ENCODE measurements around the gene CRB3. TPM values are rescaled to one million over a fixed set of nuclear protein-coding genes. Genes with fewer than 3 reads are reported as not detected.

Gene CRB3
- total and polyA plus RNA-seq, 2 donors (not counting 3 experiments of a cell fraction or from before 2014, with no cell fraction given) = not detected

DNA sequence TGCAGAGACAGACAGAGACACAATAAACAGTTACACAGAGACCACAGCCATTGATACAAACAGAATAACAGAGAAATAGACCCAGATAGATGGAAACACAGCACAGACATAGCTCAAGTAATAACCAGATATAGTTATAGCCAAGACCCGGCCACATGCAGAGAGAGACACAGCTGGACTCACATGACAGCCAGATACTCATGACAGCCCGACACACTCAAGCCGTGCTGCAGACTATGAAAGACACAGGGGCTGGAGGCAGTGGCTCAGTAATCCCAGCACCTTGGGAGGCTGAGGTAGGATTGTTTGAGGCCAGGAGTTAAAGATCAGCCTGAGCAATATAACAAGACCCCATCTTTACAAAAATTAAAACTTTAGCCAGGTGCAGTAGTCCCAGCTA, 19.2 kb downstream of the CRB3 start:
- ChIA-PET CTCF (interaction anchor here (0.7 to 2.4 kb wide), 5 partner anchors 14 to 380 kb away, joined by 3 to 7 read pairs (median 3); no protein-coding TSS in a partner anchor), POLR2A (no interaction called here)
- Histone ChIP-seq H3K27me3 (ENCODE audit: control insufficient read depth in 2 of 2, insufficient read depth in 2 of 2, low read length in 2 of 2) (no peaks in the 10 kb centered on the region), H3K4me3 (replicated peaks in 1 of 3; ENCODE audit: insufficient read depth in 1 of 3, low read depth in 1 of 3, low read length in 3 of 3) (no peak overlapping the region), H3K4me1 (ENCODE audit: control insufficient read depth, extremely low read depth, insufficient read depth, low read length) (no peaks in the 10 kb centered on the region), H2AFZ (ENCODE audit: low read depth, low read length) (no peak overlapping the region), H3K36me3 (ENCODE audit: control insufficient read depth in 2 of 2, extremely low read depth in 1 of 2, insufficient read depth in 2 of 2, low read length in 2 of 2) (no peaks in the 10 kb centered on the region), H3K9me3 (replicated peaks; ENCODE audit: control insufficient read depth, insufficient read depth, low read length) (no peaks in the 10 kb centered on the region), H3K9ac (replicated peaks; ENCODE audit: extremely low read depth, insufficient read depth, low read length) (no peak overlapping the region), H4K20me1 (replicated peaks; ENCODE audit: control insufficient read depth, extremely low read depth, insufficient read depth, low read length) (no peaks in the 10 kb centered on the region), H3K27ac (ENCODE audit: insufficient read depth, low read depth, low read length) (no peak overlapping the region), H3K4me2 (ENCODE audit: insufficient read depth, low read length) (no peak overlapping the region), H3K79me2 (ENCODE audit: control insufficient read depth, insufficient read depth, low read length) (no peaks in the 10 kb centered on the region), H3K9me1 (replicated peaks; ENCODE audit: control insufficient read depth, extremely low read depth, insufficient read depth, low read length) (no peaks in the 10 kb centered on the region)
- DNase-seq (ENCODE audit: low read depth, low spot score) = no peak
- intact Hi-C loops (cut with micrococcal nuclease) (loop anchor here (2.0 kb wide), 1 partner anchor 380 kb away; no protein-coding TSS in a partner anchor), dilution Hi-C loops (cut with MboI; ENCODE audit: extremely low pct_ligation_motif_present, low sequenced_read_pairs) (no loop called here)
- no TSS peak for BruUV-seq (replicated peaks)
- no peak for FAIRE-seq
- TF ChIP-seq, protein P1, sequence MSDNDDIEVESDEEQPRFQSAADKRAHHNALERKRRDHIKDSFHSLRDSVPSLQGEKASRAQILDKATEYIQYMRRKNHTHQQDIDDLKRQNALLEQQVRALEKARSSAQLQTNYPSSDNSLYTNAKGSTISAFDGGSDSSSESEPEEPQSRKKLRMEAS (IDR thresholded peaks at IDR 0.05; ENCODE audit: insufficient read depth, insufficient read length) = no peak
- TF ChIP-seq POLR2A (IDR thresholded peaks at IDR 0.05; ENCODE audit: low read depth, low read length) (no peak), GATA2 (IDR thresholded peaks at IDR 0.05; ENCODE audit: insufficient read depth, insufficient read length, low read depth, low read length) (no peak), EZH2 (IDR thresholded peaks at IDR 0.05; ENCODE audit: borderline replicate concordance, low read depth, low read length, severe bottlenecking) (no peak), FOS (IDR thresholded peaks at IDR 0.05; ENCODE audit: borderline replicate concordance, insufficient read depth, low read length) (no peak), MYC (IDR thresholded peaks at IDR 0.05; ENCODE audit: low read depth, low read length) (no peak), JUN (IDR thresholded peaks at IDR 0.05; ENCODE audit: borderline replicate concordance, insufficient read depth, insufficient read length, low read depth) (no peak), POLR2AphosphoS5 (IDR thresholded peaks at IDR 0.05; ENCODE audit: insufficient read depth, low read depth, low read length) (no peak)
- TF ChIP-seq, protein P2, sequence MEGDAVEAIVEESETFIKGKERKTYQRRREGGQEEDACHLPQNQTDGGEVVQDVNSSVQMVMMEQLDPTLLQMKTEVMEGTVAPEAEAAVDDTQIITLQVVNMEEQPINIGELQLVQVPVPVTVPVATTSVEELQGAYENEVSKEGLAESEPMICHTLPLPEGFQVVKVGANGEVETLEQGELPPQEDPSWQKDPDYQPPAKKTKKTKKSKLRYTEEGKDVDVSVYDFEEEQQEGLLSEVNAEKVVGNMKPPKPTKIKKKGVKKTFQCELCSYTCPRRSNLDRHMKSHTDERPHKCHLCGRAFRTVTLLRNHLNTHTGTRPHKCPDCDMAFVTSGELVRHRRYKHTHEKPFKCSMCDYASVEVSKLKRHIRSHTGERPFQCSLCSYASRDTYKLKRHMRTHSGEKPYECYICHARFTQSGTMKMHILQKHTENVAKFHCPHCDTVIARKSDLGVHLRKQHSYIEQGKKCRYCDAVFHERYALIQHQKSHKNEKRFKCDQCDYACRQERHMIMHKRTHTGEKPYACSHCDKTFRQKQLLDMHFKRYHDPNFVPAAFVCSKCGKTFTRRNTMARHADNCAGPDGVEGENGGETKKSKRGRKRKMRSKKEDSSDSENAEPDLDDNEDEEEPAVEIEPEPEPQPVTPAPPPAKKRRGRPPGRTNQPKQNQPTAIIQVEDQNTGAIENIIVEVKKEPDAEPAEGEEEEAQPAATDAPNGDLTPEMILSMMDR (IDR thresholded peaks at IDR 0.05; ENCODE audit: extremely low read depth in 1 of 2, insufficient read depth in 1 of 2, low read depth in 1 of 2, low read length in 2 of 2) = no peak

Data from endothelial cell of umbilical vein (primary cell).